Amniotic stem cell (primary cell): ENCODE data around the gene RASSF6.
"Not testable (repeated sequence)": the region's sequence is repeated elsewhere in the genome, so short reads cannot be mapped to it uniquely, and the experiment has no call there.

Experiments used
- DNase-seq: peaks from one replicate; lab custom pipeline; 2025; lab: John Stamatoyannopoulos, UW

The RASSF6 gene

DNA sequence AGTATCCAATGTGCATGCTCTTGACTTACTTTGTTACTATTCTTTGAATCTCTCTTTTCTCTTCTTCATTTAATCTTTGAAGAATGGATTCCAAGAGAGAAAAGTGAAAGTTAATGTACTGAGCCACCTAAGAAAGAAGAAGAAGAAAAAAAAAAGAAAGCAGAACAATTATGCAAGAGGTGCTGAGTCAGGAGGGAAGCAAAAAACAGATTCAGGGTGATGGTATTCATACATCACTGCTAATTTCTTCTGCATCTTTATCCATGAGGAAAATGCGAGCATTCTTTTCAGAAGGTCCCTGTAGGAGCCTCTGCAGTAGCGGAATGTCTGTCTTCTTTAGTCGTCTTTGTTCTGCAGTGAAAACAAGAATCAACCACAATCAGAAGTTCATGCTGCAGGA, 43.9 kb downstream of the RASSF6 start:
- DNase-seq = no peak

DNA sequence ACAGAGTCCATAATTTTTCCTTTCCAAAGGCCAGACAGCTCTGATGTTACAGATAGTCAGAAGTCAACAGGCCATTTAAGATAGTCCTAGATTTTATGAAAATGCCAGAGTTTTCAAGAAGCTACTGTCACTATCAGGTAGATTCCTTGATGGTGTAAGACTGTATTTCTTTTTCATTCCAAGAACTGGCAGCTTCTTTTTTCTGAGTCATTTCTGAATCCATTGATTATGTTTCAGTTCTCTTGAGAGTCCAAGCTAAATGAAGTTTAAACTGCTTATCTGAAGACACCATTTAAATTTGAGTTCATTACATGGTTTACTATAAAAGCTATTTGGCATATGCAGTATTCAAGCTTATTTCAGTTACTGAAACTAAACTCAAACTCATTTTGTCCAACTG, 44.6 kb downstream of the RASSF6 start:
- DNase-seq = no peak

DNA sequence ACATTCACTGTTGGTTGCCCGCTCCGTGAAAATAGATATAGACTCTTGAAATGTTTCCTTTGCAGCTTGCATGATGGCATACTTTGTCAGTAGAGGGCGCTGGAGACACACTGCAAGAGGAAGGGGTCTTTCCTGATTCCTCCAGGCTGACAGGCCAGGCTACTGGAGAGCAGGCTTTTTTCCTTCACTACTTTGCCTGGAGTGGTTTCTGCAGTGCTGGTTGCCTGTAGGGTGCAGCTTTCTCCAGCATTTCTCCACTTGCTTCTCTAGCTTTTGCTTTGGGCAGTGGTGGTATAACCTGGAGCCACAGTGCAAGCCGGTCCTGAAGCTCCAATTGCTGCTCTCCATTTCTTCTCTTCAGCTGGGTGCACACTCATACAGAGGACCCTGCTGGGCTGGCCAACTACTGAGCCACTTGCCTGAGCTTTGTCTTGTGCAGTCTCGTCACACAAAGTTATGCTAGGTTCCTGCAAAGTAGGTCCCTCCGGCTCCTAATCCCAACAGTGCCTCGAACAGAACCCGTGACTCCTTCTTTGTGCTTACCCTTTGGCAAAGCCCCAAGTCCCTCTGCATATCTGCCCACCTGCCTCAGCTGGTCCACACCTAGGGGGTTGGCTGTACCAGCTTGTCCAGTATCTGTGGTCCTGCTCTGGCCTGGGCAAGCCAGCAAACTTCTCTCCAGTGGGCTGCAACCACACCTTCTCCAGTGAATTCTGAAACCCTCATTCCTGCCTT, 46.3 kb downstream of the RASSF6 start:
- peak; percentile 78 for DNase-seq

DNA sequence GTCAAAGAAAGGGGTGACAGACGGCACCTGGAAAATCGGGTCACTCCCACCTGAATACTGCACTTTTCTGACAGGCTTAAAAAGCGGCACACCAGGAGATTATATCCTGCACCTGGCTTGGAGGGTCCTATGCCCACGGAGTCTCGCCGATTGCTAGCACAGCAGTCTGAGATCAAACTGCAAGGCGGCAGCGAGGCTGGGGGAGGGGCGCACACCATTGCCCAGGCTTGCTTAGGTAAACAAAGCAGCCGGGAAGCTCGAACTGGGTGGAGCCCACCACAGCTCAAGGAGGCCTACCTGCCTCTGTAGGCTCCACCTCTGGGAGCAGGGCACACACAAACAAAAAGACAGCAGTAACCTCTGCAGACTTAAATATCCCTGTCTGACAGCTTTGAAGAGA, 69.4 kb downstream of the RASSF6 start:
- DNase-seq = not testable (repeated sequence)

DNA sequence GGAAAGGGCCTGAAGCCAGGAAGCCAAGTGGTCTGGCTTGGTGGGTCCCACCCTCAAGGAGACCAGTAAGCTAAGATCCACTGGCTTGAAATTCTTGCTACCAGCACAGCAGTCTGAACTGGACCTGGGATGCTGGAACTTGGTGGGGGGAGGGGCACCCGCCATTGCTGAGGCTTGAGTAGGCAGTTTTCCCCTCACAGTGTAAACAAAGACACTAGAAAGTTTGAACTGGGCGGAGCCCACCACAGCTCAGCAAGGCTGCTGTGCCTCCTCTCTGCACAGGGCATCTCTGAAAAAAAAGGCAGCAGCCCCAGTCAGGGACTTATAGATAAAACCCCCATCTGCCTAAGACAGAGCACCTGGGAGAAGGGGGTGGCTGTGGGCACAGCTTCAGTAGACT, 75.6 kb downstream of the RASSF6 start:
- DNase-seq = no peak

DNA sequence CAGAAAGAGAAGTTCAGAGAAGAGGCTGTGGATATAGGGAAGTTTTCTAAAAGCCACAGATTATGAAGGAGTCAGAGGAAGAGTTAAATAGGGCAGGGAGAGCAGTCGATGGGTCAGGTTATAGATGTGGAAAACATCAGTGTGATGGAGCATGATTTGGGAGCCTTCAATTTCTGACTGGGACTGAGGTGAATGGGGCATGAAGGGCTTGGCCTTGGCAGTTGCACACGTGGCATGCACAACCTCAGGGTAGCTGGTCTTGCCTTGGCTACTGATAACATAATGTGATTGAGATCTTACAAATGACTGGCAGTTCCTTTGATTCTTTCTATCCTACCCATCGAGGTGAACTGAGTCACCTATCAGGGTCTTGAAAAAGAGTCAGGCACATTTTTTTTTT, 79.0 kb downstream of the RASSF6 start:
- DNase-seq = no peak

DNA sequence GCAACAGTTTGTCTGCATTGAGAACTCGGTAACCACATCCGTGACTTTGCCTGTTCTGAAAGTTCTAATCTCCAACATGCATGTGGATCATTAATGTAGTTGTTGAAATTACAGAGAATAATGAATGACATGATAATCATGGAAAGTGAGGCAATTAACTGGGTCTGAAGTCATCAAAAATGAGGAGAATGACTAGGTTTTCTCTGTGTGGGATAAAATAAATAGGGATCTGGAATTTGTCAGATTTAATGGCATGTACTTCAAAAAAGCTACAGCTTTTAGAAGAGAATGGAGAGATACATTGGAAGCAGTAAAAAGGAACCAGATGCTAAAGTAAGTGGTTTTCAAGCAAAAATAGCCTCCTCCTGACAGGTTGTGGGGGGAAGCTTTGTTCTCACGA, 79.4 kb downstream of the RASSF6 start:
- DNase-seq = no peak

DNA sequence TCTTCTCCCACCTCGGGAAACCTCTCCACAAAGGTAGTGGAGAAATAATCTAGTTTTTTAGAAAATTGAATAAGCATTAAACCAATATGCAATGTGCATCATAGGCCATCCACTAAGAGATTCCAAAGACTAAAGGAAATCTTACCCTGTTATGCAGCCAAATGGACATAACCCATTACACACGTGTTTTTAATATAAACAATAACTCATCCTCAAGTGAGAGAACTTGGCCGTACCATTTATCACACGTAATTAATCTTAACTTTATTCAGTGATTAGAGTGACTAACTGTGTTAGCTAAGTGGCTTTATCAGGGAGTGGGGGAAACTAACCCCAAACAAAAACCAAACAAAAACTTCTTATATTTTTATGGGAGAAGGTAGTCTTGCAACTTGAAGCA, 80.8 kb downstream of the RASSF6 start:
- DNase-seq = no peak

DNA sequence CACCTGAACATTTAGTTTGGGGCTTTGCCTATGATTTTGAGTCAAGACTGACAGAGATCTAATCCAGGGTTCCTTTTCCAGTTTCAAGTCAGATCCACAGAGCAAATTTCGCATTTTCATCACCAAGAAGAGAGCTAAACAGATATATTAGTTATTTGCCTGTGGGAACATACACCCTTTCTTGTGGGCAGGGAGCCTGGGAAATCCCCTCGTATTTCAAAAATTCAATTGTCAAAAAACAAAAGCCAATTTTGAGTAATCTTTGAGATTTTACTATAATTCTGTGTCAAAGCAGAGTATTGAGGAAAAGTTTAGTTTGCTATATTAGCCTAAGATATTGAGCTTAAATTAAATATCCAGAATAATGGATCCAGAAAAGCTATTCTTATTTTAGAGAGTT, 82.1 kb downstream of the RASSF6 start:
- DNase-seq = no peak

DNA sequence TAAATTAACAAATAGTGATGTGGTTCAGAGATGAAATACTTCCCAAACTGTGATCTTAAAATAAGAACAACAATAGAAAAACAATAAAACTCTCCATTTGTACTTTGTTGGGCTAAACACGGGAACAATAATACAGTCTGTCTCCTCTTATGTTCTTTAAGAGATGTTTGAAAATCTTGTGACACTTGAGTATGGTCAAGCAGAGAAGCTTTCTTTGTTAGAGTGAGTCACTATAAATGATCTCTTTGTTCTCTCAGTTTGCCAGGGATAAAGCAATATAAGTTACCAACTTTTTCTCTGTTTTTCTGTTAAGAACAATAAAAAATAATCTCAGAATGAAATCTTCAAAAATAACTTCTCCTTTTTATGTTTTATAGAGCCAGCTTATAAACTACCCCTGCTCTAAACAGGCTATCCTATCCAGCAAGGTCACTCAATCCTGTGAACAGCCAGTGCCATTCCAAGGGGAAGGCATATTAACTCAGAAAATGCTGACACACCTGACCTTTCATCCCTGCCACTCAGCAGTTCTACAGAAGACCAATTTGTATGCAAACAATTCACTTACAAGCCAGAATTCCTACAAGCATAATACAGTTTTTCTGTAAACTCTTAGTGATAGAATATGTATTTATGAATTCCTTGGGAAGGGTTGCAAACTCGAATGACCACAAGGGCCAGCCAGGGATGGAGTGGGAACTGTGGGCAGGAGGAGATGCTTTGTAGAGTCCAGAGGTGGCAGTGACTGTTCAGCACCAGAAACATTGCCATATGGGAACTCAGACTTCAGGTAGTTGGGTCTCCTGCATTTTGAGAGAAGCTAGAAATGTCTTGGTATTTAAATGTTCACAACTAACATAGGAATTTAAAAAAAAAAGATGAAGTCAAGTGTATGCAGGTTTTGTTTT, 86.5 kb downstream of the RASSF6 start:
- DNase-seq = no peak

DNA sequence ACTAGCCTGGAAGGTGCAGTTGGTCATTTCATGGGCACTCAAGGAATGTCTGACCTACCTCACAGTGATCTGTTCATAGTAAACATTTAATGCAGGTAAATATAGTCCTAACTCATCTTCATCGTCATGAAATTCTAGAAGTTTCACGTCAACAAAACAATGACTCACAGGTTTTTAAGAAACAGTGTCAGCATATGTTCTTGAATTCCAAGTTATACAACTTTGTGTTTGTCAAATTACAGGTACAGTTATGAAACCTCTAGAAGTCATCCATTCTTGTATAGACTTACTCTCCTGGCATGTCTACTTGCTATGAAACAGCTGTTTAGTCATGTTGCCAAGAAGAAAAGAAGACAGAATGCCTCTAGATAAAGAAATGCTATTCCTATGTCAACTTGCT, 92.1 kb downstream of the RASSF6 start:
- no peak for DNase-seq

DNA sequence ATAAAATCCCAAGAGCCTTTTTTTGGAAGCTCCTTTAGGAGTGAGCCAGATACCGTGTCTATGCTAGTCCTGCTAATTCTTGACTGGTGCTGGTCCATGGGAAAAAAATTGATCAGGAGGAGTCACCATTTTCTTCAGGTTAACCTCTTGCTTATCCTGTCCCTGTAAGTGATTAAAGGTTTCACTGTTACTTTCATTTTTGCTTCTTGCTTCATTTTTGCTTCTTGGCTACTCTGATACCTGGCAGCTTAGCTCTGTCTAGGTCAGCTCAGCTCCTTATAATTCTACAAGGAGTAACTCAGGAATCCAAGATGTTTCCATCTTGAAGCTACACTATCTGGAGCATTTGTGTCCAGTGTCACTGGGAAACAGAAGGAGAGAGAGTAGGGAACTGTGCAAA, 93.0 kb downstream of the RASSF6 start:
- no peak for DNase-seq

DNA sequence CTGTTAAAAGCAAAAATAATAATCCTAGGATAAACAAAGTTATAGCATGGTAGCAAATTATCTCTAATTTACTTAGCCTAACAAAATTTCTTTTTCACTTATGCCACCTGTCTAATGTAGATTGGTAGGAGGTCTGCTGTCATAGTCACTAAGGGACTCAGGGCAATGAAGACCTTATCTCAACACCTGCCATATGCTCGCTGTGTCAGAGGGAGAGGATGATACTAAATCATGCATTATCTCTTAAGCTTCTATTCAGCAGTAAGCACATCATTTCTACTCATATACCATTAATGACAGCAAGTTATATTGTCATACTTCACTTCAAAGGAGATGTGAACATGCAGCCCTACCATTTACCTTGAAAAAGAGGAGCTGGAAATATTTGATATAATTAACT, 94.6 kb downstream of the RASSF6 start:
- no peak for DNase-seq

DNA sequence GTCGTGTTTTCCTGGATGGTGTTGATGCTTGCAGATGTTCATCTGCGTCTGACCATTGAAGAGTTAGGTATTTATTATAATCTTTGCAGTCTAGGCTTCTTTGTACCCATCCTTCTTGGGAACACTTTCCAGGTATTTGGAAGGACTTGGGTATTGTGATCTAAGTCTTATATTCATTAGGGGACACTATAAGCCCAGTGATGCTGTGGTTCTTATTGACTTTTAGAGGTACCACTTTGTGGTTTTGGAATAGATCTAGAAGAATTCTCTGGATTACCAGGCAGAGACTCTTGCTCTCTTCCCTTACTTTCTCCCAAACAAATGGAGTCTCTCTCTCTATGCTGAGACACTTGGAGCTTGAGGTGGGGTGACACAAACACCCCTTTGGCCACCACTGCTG, 97.1 kb downstream of the RASSF6 start:
- DNase-seq = no peak
